Adrenal gland (tissue), 12 donors: ENCODE measurements around the gene ACOT7. TPM values are rescaled to one million over a fixed set of nuclear protein-coding genes. Genes with fewer than 3 reads are reported as not detected.

Experiments
- DNase-seq, 7 donors: peaks; one replicate each; pipeline ENCODE4 v3.0.0-alpha.2; 2019 to 2020
- H3K27ac ChIP-seq, 5 donors: fragments of 200-600 bp; sonication (generic) in 4 of 5; 1 replicate in 3 of 5; 2 replicates in 2 of 5; pipeline versions ENCODE4 v1.5.1 to v1.8.0; 2016 to 2020; ENCODE audit warnings: mild to moderate bottlenecking in 1 of 5
- H3K27me3 ChIP-seq: fragments of 200-600 bp; 2 replicates; pipeline ENCODE4 v1.8.0; 2021
- H3K36me3 ChIP-seq, 2 donors: fragments of 200-600 bp; replicated peaks in 1 of 2; 1 replicate in 1 of 2; 2 replicates in 1 of 2; pipeline versions ENCODE4 v1.5.1 to v1.8.0; 2018 to 2022
- H3K4me1 ChIP-seq, 2 donors: fragments of 200-600 bp; replicated peaks in 1 of 2; 1 replicate in 1 of 2; 2 replicates in 1 of 2; pipeline versions ENCODE4 v1.5.1 to v1.8.0; 2018 to 2021
- H3K4me3 ChIP-seq, 4 donors: fragments of 200-600 bp; sonication (generic) in 3 of 4; one replicate each; pipeline ENCODE4 v1.5.1; 2016 to 2018
- H3K9me3 ChIP-seq, 3 donors: fragments of 200-600 bp; sonication (generic) in 1 of 3; replicated peaks in 1 of 3; 1 replicate in 2 of 3; 2 replicates in 1 of 3; pipeline versions ENCODE4 v1.5.1 to v1.8.0; 2016 to 2021
- POLR2A ChIP-seq, 2 donors: fragments of 450-650 bp; IDR thresholded peaks; one replicate each; pipeline ENCODE4 v1.6.1; 2017; ENCODE audit warnings: antibody characterized with exemption in 2 of 2, mild to moderate bottlenecking in 2 of 2, moderate library complexity in 1 of 2
- WGBS, 4 donors: extraction: QIAGEN DNeasy Blood & Tissue Kit in 2 of 4; methylation state at CpG; one replicate each; pipeline versions ENCODE4 v1.1.5 to v1.1.7; 2013 to 2017; 5-methylcytosine and 5-hydroxymethylcytosine counted together
- intact Hi-C, 2 donors: fragments of 100-400 bp; cut with DNase I; formaldehyde crosslinking; loops; one replicate each; pipeline versions ENCODE4 v1.14.1 to v1.15.0; 2022 to 2023
- polyA plus RNA-seq, 3 donors: library from polyadenylated mRNA; stranded (reverse); fragments of 200-250 nt in 2 of 3; fragments of 350-450 nt in 1 of 3; fragmentation: Illumina TruSeq in 1 of 3; extraction: RNeasy Lipid Tissue Mini Kit (QIAGEN cat#74804) in 1 of 3; gene quantifications; one replicate each; pipeline ENCODE4 v1.2.3, GENCODE V29; 2013 to 2014
- total RNA-seq, 9 donors: library from RNA; depleted of rRNA in 4 of 9; stranded (reverse); fragments of >200 nt in 4 of 9; fragments of 120-200 nt in 1 of 9; fragmentation: NEBNext Ultra II Directional in 1 of 9; extraction: Animal tissue kit (Norgen Biotek cat#: 25700) in 1 of 9; gene quantifications; one replicate each; pipeline versions ENCODE4 v1.1.0 to v1.2.4, GENCODE V29; 2013 to 2023
- TF ChIP-seq, protein P1 (sequence below), 6 experiments: fragments of 450-650 bp in 4 of 6; fragments of 200-600 bp in 2 of 6; sonication (generic) in 1 of 6; IDR thresholded peaks; 1 replicate in 5 of 6; 2 replicates in 1 of 6; pipeline versions ENCODE4 v1.5.1 to v1.8.0; 2016 to 2021; ENCODE audit warnings: antibody characterized with exemption in 6 of 6, mild to moderate bottlenecking in 2 of 6, moderate library complexity in 1 of 6
- donor health status: healthy with polysubstance abuse.
- donor health status: Bipolar disorder and iron deficiency.
- donor health status: DM: yes; HTN: yes; CAD: no.
- donor health status: DM: no; HTN: no; CAD: no.
- donor health status: DM: no; HTN: no; CAD: no.
- donor health status: DM: yes; HTN: yes; CAD: no.

The ACOT7 gene
- total and polyA plus RNA-seq, 12 donors = 8.4 to 29.4 (median 14.5) TPM

- 87 to 91% (median 90%) methylated on average over 18 to 19 of the region's 19 CpGs for WGBS, 4 donors
- TF ChIP-seq, protein P1, sequence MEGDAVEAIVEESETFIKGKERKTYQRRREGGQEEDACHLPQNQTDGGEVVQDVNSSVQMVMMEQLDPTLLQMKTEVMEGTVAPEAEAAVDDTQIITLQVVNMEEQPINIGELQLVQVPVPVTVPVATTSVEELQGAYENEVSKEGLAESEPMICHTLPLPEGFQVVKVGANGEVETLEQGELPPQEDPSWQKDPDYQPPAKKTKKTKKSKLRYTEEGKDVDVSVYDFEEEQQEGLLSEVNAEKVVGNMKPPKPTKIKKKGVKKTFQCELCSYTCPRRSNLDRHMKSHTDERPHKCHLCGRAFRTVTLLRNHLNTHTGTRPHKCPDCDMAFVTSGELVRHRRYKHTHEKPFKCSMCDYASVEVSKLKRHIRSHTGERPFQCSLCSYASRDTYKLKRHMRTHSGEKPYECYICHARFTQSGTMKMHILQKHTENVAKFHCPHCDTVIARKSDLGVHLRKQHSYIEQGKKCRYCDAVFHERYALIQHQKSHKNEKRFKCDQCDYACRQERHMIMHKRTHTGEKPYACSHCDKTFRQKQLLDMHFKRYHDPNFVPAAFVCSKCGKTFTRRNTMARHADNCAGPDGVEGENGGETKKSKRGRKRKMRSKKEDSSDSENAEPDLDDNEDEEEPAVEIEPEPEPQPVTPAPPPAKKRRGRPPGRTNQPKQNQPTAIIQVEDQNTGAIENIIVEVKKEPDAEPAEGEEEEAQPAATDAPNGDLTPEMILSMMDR (IDR thresholded peaks at IDR 0.05) = no peak
- TF ChIP-seq POLR2A (IDR thresholded peaks at IDR 0.05) = no peak
- no peaks in the 10 kb centered on the region for H3K27me3 ChIP-seq
- H3K4me3 ChIP-seq = no peak overlapping the region
- peaks cover 0 to 11% of the 10 kb centered on the region in 2 donors for H3K4me1 ChIP-seq
- intact Hi-C loops = no loop called here
- no peaks in the 10 kb centered on the region for H3K36me3 ChIP-seq
- peak overlapping the region in 1 of 5 donors; percentile 57 for H3K27ac ChIP-seq
- H3K9me3 ChIP-seq = no peaks in the 10 kb centered on the region
- peak in 1 of 7 donors; percentile 81 for DNase-seq
Measured at GRCh38 chr1:6273380-6273891, 120.1 kb downstream of the ACOT7 start.

DNA sequence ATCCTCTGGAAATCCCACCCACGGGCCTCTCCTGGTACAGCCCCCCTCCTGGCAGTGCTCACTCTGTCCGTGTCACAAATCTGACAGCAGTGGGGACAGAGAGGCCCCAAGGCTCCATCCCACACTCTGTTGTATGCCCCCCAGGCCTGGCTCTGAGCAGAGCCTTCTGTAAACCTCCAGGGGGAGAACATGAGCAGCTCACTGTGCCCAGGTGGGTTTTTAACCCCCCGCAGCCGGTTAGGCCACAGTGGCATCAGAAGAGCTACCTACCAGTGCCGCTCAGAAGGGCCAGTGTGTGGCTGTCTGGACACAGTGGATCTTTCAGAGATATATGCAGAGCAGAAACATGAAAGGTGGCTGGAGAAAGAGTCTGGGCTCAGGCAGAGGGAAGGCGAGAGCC lies 120.7 kb downstream of the ACOT7 start:
- Histone ChIP-seq H3K9me3 (no peaks in the 10 kb centered on the region), H3K4me1 (peaks cover 0 to 11% of the 10 kb centered on the region in 2 donors), H3K27ac (peak overlapping the region in 1 of 5 donors; percentile 57), H3K27me3 (no peaks in the 10 kb centered on the region), H3K4me3 (no peak overlapping the region), H3K36me3 (no peaks in the 10 kb centered on the region)
- no peak for DNase-seq
- intact Hi-C loops = no loop called here
- TF ChIP-seq POLR2A (IDR thresholded peaks at IDR 0.05) = no peak
- TF ChIP-seq, protein P1 (IDR thresholded peaks at IDR 0.05) = no peak
- WGBS, 4 donors = 85 to 90% (median 87%) methylated on average over 5 to 6 of the region's 6 CpGs

GRCh38 chr1:6272452-6272851 lies 121.1 kb downstream of the ACOT7 start:
- Histone ChIP-seq H3K4me1 (peaks cover 0 to 11% of the 10 kb centered on the region in 2 donors), H3K27me3 (no peaks in the 10 kb centered on the region), H3K4me3 (no peak overlapping the region), H3K36me3 (no peaks in the 10 kb centered on the region), H3K27ac (peak overlapping the region in 1 of 5 donors; percentile 57), H3K9me3 (no peaks in the 10 kb centered on the region)
- intact Hi-C loops = no loop called here
- 83 to 95% (median 87%) methylated on average over 4 to 9 of the region's 9 CpGs for WGBS, 4 donors
- no peak for DNase-seq
- no peak for TF ChIP-seq POLR2A (IDR thresholded peaks at IDR 0.05)
- TF ChIP-seq, protein P1 (IDR thresholded peaks at IDR 0.05) = no peak

GRCh38 chr1:6271554-6271953 lies 122.0 kb downstream of the ACOT7 start:
- no peaks in the 10 kb centered on the region for H3K36me3 ChIP-seq
- TF ChIP-seq, protein P1 (IDR thresholded peaks at IDR 0.05) = no peak
- no peak for TF ChIP-seq POLR2A (IDR thresholded peaks at IDR 0.05)
- intact Hi-C loops = no loop called here

More at GRCh38 chr1:6271554-6271953, 122.0 kb downstream of the ACOT7 start:
- no peak for DNase-seq
- Histone ChIP-seq H3K27ac (peak overlapping the region in 1 of 5 donors; percentile 57), H3K4me1 (peaks cover 0 to 8% of the 10 kb centered on the region in 2 donors), H3K9me3 (no peaks in the 10 kb centered on the region), H3K4me3 (no peak overlapping the region), H3K27me3 (no peaks in the 10 kb centered on the region)
- 82 to 90% (median 85%) methylated on average over 2 to 12 of the region's 12 CpGs for WGBS, 4 donors
